KMS-11 (cell line): ENCODE data around the gene MEIOB.

ENCODE experiments used
- H2AFZ ChIP-seq: fragments of 200-600 bp; sonication (generic); 2 replicates; pipeline ENCODE4 v1.6.1; 2016; ENCODE audit warnings: antibody characterized with exemption, mixed run types, low read depth
- H3K27ac ChIP-seq: fragments of 200-600 bp; sonication (generic); 2 replicates; pipeline ENCODE4 v1.6.1; 2016; ENCODE audit warnings: mild to moderate bottlenecking, mixed run types
- H3K27me3 ChIP-seq: fragments of 200-600 bp; sonication (generic); 2 replicates; pipeline ENCODE4 v1.6.1; 2017; ENCODE audit warnings: mild to moderate bottlenecking, low read depth, mixed run types, moderate library complexity; ENCODE audit not compliant: insufficient read depth
- H3K36me3 ChIP-seq: fragments of 200-600 bp; sonication (generic); 2 replicates; pipeline ENCODE4 v1.6.1; 2017; ENCODE audit warnings: mild to moderate bottlenecking, mixed run types; ENCODE audit not compliant: insufficient read depth
- H3K4me1 ChIP-seq: fragments of 200-600 bp; sonication (generic); 2 replicates; pipeline ENCODE4 v1.6.1; 2016; ENCODE audit warnings: mild to moderate bottlenecking, low read depth, mixed run types; ENCODE audit not compliant: poor library complexity, severe bottlenecking
- H3K4me2 ChIP-seq: fragments of 200-600 bp; sonication (generic); 2 replicates; pipeline ENCODE4 v1.7.0; 2016; ENCODE audit warnings: mild to moderate bottlenecking, mixed run types
- H3K4me3 ChIP-seq: fragments of 200-600 bp; sonication (generic); IDR thresholded peaks from 2 replicates; pipeline ENCODE4 v1.6.1; 2017; ENCODE audit warnings: low read depth, low read length, mixed read lengths; ENCODE audit not compliant: insufficient read depth
- H3K79me2 ChIP-seq: fragments of 200-600 bp; sonication (generic); 2 replicates; pipeline ENCODE4 v1.6.1; 2016; ENCODE audit warnings: low read depth, mixed run types; ENCODE audit not compliant: insufficient read depth
- H3K9ac ChIP-seq: fragments of 200-600 bp; sonication (generic); 2 replicates; pipeline ENCODE4 v1.6.1; 2016; ENCODE audit warnings: mild to moderate bottlenecking, mixed run types
- H4K20me1 ChIP-seq: fragments of 200-600 bp; sonication (generic); 2 replicates; pipeline ENCODE4 v1.6.1; 2016; ENCODE audit warnings: mild to moderate bottlenecking, mixed run types; ENCODE audit not compliant: insufficient read depth
- TF ChIP-seq, protein P1 (sequence below): fragments of 200-600 bp; sonication (generic); conservative IDR thresholded peaks from 2 replicates; pipeline ENCODE4 v1.6.1; 2017; ENCODE audit warnings: low read depth, mild to moderate bottlenecking, antibody characterized with exemption, low read length, moderate library complexity, mixed read lengths

MEIOB gene

DNA sequence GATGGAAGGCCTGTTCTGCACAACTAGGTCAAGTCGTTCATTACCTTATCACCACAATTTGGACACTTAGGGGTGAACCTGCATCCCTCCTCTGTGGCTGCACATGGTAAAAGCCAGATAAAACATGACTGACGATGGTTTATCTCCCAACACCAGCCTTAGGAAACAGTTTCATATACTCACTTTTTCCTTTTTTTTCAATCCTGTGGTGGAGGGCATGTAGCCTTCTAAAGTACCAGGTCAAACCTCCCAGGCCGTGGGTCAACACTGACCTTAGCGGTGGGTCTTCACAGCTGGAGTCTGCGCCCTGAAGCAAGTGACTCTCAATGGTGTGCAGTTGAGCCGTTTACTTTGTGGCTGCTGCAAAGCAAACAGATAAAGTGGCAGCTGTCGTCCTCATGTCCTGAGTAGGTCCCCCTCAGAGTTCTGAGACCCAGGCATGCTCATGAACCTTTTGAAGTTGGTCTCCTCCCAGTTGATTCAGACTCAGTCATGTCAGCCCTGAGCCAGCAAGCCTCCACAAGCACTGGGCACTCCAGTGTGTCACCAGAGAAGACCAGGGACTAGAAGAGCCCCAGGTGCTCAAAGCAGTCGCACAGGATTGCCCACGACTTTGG is 39.0 kb downstream of the MEIOB start:
- Histone ChIP-seq H2AFZ (no peak overlapping the region), H3K27me3 (no peaks in the 10 kb centered on the region), H3K9ac (no peak overlapping the region), H3K4me1 (peaks cover 15% of the 10 kb centered on the region), H3K27ac (no peak overlapping the region), H3K4me2 (no peak overlapping the region), H3K36me3 (no peaks in the 10 kb centered on the region), H4K20me1 (no peaks in the 10 kb centered on the region), H3K4me3 (no peak overlapping the region), H3K79me2 (peaks cover 8% of the 10 kb centered on the region; the same call in 1 of the 2 replicates)
- TF ChIP-seq, protein P1, sequence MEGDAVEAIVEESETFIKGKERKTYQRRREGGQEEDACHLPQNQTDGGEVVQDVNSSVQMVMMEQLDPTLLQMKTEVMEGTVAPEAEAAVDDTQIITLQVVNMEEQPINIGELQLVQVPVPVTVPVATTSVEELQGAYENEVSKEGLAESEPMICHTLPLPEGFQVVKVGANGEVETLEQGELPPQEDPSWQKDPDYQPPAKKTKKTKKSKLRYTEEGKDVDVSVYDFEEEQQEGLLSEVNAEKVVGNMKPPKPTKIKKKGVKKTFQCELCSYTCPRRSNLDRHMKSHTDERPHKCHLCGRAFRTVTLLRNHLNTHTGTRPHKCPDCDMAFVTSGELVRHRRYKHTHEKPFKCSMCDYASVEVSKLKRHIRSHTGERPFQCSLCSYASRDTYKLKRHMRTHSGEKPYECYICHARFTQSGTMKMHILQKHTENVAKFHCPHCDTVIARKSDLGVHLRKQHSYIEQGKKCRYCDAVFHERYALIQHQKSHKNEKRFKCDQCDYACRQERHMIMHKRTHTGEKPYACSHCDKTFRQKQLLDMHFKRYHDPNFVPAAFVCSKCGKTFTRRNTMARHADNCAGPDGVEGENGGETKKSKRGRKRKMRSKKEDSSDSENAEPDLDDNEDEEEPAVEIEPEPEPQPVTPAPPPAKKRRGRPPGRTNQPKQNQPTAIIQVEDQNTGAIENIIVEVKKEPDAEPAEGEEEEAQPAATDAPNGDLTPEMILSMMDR = no peak

DNA sequence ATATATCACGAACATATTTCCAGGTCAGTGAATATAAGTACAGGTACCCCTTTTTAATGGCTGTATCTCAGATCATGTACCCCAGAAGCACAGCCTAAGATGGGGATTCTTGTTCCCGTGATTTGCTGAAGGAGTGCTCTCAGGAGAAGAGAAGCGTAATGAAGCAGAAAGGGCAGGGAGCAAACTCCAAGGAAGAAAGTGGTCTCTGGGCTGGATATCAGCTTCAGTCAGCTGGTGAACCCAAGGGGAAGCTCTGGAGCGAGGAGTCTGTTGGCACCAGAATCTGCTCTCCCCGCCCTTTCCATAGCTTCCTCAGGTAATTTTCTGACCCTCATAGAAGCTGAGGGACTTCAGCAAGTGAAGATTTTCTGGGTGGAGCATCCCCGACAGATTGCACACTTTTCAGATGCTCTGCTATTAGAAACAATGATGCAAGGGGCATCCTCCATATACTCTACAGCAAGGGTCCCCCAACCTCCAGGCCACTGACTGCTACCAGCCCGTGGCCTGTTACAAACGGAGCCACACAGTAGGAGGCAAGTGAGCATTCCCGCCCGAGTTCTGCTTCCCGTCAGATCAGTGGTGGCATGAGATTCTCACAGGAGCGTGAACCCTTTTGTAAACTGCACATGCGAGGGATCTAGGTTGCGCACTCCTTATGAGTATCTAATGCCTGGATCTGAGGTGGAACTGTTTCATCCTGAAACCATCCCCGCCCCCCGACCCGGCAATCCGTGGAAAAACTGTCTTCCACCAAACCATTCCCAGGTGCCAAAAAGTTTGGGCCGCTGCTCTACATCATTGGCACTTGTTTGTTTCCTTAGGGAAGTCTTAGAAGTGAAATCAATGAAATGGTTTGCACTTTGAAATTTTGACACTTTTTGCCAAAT is 40.5 kb downstream of the MEIOB start:
- Histone ChIP-seq H2AFZ (no peak overlapping the region), H3K4me2 (no peak overlapping the region), H3K79me2 (peaks cover 16% of the 10 kb centered on the region; the same call in 1 of the 2 replicates), H3K36me3 (no peaks in the 10 kb centered on the region), H3K27me3 (no peaks in the 10 kb centered on the region), H3K4me1 (peaks cover 16% of the 10 kb centered on the region), H3K9ac (no peak overlapping the region), H3K4me3 (no peak overlapping the region), H4K20me1 (no peaks in the 10 kb centered on the region), H3K27ac (no peak overlapping the region)
- TF ChIP-seq, protein P1 = no peak

DNA sequence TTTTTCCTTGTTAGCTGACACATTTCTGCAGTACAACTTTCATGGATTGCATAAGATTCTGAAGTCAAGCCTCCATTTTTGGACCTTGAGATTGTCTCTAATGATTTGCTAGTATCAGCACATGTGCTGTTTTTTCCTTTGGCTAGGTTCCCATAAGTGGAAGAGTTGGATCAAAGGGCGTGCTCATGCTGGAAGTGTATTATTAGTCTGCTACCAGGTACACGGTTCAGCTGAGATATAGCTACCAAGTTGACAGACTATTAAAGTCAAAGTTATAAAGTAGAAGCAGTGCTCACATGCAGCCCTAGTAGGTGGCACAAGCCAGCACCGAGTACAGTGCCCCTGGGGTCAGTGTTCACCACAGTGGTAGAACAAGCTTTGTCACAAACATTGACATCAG is 41.8 kb downstream of the MEIOB start:
- Histone ChIP-seq H3K4me3 (no peak overlapping the region), H3K9ac (no peak overlapping the region), H3K36me3 (no peaks in the 10 kb centered on the region), H3K4me1 (peaks cover 23% of the 10 kb centered on the region), H3K27ac (no peak overlapping the region), H4K20me1 (no peaks in the 10 kb centered on the region), H3K79me2 (peaks cover 16% of the 10 kb centered on the region; the same call in 1 of the 2 replicates), H3K27me3 (no peaks in the 10 kb centered on the region), H2AFZ (no peak overlapping the region), H3K4me2 (no peak overlapping the region)
- TF ChIP-seq, protein P1 = no peak

DNA sequence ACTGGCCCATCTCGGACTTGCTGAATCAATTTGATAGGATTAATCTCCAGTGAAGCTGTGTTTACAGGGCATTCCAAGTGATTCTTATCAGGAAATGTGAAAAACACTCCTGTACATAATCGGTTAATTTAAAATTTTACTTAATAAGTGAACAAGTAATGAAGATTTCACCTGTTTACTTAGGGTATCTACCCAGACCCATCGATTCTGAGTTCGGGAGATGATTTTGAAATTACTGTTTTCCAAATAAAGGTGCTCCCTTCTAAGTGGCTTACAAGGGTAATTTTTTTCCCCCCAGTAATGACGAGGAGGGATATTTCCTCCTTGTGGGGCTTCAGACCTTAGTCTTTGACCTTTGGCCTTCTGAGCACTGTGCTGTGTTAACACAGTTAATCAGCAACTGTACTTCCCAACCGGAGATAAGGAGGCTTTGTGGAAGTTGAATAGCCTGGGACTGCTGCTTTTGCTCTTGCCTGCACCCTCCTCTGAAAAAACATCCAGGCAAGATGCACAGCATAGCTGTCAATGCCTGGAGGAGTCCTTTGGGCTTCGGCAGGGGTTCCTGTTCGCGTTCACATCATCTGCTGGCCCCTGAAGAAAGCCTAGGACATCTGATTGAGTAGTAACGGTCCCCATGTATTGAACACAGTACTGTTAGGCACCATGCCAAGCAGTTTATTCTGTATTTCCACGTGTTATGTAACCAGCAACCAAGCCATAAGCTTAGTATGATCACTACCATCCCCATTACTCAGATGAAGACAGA is 43.1 kb downstream of the MEIOB start:
- H3K4me3 ChIP-seq = no peak overlapping the region
- no peak overlapping the region for H2AFZ ChIP-seq
- peaks cover 21% of the 10 kb centered on the region; the same call in 1 of the 2 replicates for H3K79me2 ChIP-seq
- no peaks in the 10 kb centered on the region for H3K27me3 ChIP-seq
- no peak overlapping the region for H3K27ac ChIP-seq
- TF ChIP-seq, protein P1 = no peak
- no peaks in the 10 kb centered on the region for H4K20me1 ChIP-seq
- H3K4me2 ChIP-seq = peak overlapping the region; percentile 86
- no peak overlapping the region for H3K9ac ChIP-seq
- H3K4me1 ChIP-seq = peaks cover 24% of the 10 kb centered on the region
- H3K36me3 ChIP-seq = no peaks in the 10 kb centered on the region
